Femur (tissue), 1 donor: ENCODE measurements around the gene PGA5.
"Not testable (repeated sequence)": the region's sequence is repeated elsewhere in the genome, so short reads cannot be mapped to it uniquely, and the experiment has no call there.

ENCODE experiments used
- DNase-seq: peaks from one replicate; pipeline ENCODE4 v3.0.0-alpha.2; 2017

The PGA5 gene

GRCh38 chr11:61240875-61241274 lies at the start of gene PGA5:
TSS of gene PGA5 (plus strand) at chr11:61241175. CDS start at chr11:61241227, 52 bp downstream.
- DNase-seq, result not testable (repeated sequence)

GRCh38 chr11:61193596-61193995 lies 47.4 kb upstream of the PGA5 start:
- no peak for DNase-seq

DNA sequence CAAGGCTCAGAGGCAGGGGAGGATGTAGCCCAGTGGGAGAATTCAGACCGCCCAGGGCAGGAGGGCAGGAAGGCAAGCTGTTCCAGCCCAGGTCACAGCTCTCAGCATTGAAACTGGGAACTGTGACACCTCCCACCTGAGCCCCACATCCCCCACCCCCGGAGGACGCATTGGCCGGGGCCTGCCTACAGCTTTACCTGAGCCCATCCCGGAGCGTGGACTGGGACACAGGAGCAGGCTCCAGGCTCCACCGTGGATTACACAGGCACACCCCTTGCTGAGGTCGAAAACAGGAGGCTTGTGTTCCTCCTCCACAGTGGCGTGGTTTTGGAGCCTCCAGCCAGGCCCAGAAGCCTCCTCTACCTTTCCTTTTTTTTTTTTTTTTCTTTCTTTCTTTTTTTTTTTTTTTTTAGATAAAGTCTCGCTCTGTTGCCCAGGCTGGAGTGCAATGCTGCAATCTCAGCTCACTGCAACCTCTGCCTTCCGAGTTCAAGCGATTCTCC lies 46.8 kb upstream of the PGA5 start:
- DNase-seq, result no peak

DNA sequence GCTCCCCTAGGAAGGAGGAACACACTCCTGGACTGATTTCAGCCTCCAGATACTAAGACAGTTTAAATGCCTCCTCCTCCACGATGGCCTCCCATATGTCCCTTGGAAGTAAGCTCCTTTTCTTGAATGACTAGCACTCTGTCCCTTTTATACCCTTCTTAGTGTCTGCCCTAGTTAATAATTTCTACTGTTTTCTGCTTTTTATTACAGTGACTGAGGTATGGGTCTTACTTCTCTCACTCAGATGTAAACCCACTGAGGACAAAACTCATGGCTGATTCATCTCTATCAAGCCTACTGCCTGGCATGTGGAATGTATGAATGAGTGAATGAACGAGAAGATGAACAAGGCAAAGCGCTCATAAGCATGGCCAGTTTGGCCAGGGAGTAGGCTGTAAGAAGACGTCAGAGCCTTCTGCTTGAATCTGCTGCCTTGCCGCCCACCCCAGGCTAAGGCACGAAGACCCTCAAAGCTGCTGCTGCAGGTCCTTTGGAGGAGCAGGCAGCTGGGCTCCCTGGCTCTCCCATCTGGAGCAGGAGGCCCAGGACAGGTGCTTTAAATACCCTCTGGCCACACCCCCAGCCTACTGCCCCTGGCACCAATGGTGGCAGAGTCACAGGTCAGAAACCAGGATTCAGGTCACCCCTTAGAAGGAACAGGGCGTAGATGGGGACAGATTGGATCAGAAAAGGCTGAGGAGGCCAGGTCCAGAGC lies 45.8 kb upstream of the PGA5 start:
- DNase-seq, result no peak

DNA sequence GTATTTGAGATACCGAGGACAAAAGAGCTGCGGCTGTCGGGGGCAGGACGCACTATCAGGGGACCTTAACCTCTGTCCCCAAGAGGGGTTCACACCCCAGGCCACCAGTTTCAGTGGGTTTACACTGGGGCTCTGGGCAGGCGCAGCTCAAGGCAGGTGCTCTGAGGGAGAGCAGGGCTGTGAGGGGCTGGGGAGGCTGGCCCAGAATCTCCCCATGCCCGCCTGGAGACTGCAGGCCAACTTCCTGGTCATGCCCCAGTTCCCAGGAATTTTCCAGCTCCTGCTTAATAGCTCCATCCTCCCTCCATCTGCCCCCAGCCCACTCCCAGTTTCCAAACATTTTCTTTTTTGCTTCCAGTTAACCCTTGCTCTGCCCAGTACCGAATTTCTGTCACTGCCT lies 45.3 kb upstream of the PGA5 start:
- DNase-seq, result no peak

GRCh38 chr11:61198361-61198760 lies 42.6 kb upstream of the PGA5 start:
- no peak for DNase-seq

DNA sequence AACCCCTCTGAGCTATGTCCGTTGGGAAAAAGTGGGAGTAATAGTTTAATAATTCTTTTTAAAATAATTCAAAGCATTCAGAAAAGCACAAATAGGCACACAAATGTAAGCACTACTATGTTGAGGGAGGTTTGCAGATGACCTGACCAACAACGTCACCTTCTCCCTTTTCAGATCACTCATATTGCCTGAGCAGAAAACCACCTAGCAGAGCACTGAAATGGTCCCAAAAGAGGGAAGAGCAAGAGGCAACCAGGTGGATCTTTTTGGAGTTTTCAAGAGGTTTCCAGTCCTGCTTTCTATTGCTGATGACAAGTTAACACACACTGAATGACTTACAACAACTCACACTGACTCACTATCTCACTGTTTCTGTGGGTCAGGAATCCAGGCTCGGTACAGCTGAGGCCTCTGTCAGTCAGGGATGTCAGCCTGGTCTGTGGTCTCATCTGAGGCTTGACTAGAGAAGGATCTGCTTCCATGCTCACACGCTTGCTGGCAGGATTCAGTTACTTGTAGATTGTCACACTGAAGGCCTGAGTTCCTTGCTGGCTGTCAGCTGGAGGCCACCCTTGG lies 41.9 kb upstream of the PGA5 start:
- DNase-seq, result no peak

DNA sequence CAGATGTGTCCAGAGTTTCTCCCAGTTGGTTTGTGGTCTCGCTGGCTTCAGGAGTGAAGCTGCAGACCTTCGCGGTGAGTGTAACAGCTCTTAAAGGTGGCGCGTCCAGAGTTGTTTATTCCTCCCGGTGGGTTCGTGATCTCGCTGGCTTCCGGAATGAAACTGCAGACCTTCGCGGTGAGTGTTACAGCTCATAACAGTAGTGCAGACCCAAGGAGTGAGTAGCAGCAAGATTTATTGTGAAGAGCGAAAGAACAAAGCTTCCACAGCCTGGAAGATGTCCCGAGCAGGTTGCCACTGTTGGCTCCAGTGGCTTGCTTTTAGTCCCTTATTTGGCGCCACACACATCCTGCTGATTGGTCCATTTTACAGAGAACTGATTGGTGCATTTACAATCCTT lies 39.5 kb upstream of the PGA5 start:
- no peak for DNase-seq

DNA sequence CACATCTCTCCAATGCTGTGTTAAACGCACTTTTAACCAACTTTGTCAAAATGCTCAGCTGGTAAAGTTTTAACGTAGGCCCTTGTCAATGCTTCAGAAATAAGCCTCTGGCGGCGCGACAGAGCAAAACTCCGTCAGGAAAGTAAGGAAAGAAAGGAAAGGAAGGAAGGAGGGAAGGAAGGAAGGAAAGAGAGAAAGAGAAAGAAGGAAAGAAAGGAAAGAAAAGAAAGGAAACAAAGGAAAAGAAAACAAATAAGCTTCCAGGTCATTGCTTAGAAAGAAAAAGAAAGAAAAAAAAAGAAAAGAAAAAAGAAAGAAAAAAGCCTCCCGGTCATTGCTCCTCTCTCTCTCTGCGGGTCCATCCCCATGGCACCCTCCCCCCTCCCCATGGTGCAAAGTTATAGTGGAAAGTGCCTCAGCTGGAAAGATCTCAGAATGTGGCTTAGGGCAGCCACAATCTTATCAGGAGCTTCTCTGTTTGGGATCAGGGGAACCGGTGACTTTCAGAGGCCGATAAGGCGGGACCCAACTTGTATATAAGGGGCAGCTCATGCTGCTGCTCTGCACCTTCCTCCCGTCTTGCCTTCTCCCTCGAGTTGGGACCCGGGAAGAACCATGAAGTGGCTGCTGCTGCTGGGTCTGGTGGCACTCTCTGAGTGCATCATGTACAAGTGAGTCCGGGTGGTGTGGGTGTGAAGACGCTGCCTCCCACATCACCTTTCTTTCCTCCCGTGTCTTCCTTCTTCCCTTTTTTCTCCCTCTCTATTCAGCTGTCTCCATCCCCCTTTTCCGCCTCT lies 37.8 kb upstream of the PGA5 start, which contains the start of gene PGA3:
Gene PGA3, plus strand, starts transcription at position 566 of the 797 bp plus-strand sequence. Its CDS starts 50 bp downstream, at position 616.
- DNase-seq, result not testable (repeated sequence)

DNA sequence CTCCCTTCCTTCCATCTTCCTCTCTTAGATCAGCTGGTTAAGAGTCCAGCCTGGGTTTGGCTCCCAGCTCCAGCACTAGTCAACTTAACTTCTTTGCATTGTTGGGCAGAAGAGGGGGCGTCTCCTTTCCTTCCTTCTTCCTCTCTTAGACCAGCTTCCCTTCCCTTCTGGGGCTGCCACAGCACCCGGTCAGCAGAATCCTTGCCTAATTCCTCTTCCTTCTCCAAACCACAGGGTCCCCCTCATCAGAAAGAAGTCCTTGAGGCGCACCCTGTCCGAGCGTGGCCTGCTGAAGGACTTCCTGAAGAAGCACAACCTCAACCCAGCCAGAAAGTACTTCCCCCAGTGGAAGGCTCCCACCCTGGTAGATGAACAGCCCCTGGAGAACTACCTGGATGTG lies 37.1 kb upstream of the PGA5 start:
- not testable (repeated sequence) for DNase-seq

GRCh38 chr11:61204502-61205059 lies 36.4 kb upstream of the PGA5 start:
- DNase-seq, result not testable (repeated sequence)

GRCh38 chr11:61207636-61208310 lies 33.2 kb upstream of the PGA5 start:
- not testable (repeated sequence) for DNase-seq

DNA sequence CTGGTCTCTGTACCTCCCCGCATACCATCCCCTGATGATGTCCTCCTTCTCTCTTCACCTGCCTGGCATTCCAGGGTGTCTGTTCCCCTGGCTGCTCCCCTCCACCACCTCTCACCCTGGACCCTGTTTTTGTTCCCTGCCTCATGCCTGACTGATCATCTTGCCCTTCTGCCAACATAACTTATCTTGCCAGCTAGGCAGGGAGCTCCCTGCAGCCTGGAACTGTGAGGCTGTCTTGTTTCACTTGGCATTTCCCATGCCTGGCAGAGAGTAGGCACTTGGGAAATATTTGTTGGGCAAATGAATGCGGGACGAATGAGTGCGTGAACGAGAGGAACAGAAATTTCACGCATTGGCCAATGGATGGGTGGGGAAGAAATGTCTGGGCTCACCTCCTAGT lies 30.3 kb upstream of the PGA5 start:
- DNase-seq, result not testable (repeated sequence)

GRCh38 chr11:61211327-61211952 lies 29.5 kb upstream of the PGA5 start:
- not testable (repeated sequence) for DNase-seq

DNA sequence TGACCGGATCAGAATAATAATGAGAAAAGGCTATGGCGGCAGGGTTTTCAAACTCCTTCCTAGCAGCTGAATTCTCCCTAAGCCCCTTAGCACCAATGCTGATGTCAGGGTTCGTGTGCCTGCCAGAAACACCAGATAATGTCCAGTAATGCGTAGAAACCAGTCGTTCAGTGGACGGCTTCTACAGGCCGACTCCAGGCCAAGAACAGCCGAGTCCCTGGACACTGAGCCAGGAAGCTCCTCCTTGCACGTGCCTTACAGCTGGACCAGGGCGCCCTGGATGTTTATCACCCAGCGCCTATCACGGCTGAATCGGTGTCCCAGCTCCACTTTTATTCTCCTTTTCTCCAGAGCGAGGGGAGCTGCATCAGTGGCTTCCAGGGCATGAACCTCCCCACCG lies 28.8 kb upstream of the PGA5 start:
- not testable (repeated sequence) for DNase-seq

DNA sequence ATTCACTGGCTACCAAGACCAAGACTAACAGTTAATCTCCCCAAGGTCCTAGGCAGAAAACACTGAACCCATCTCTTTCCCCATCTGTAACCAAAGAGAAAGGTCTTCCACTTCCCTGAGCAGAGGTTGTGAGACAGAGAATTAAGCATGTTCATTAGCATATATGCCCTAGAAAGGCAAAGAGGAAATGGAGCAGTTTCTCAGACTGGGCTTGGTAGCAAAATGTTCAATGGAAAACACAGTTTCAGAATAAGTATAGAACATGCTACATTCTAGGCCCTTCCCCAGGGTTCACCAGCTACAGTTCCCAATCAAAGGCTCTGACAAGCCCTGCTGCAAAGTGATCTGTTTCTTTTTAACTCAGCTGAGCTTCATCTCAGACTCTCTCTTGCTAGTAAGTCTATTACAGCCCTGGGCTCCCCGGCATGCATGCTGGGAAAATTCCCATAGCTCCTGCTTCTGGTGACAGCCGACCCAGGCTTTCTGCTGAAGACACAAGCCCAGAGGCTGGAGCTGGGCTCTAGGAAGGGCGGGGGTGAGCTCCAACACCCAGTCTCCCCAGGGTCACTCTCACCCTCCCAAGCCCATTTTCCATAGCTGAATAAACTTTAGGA lies 27.2 kb upstream of the PGA5 start:
- not testable (repeated sequence) for DNase-seq

- not testable (repeated sequence) for DNase-seq
These were observed 22.7 kb upstream of the PGA5 start for GRCh38 chr11:61218306-61218705.

- not testable (repeated sequence) for DNase-seq
These were observed 22.0 kb upstream of the PGA5 start for GRCh38 chr11:61219016-61219415.

- DNase-seq, result not testable (repeated sequence)
These were observed 18.9 kb upstream of the PGA5 start, which contains the start of gene PGA4 for GRCh38 chr11:61222047-61222446. TSS of gene PGA4 (plus strand) at chr11:61222347. CDS start at chr11:61222401, 54 bp downstream.

- not testable (repeated sequence) for DNase-seq
These were observed 18.3 kb upstream of the PGA5 start for GRCh38 chr11:61222692-61223091.

DNA sequence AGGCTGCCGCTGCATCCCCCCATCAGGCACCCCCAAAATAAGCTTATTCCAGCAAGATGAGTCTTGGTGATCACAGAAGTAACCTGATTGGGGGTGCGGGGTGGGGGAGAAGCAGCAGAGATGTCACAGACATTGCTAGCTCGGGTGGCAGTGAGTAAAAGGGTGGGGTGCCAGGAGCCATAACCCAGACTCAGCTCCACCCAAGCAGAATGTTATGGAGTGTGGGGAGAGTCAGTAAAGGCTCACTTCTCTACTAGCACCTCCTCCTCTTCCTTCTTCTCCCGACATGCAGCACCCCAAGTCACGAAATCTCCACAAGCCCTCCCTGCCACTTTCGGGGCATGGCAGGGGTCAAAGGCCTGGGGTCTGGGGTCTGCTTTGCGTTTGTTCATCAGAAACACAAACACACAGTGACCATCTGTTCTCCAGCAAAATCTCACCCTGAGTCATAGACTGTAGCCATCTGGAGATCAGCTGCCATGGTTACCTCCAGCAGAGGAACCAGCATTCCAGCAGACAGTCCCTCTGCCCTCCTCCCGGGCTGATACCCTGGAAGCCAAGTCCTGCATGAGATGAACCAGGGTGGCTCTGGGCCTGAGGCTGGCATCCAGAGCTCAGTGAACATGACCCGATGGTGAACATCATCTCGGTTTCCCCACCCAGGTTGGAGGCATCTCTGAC lies 14.4 kb upstream of the PGA5 start:
- DNase-seq, result not testable (repeated sequence)
